ENCODE results near the gene RGSL1. TPM values are rescaled to one million over a fixed set of nuclear protein-coding genes. Genes with fewer than 3 reads are reported as not detected.

Gene RGSL1
- polyA plus RNA-seq, 3 donors = not detected

DNA sequence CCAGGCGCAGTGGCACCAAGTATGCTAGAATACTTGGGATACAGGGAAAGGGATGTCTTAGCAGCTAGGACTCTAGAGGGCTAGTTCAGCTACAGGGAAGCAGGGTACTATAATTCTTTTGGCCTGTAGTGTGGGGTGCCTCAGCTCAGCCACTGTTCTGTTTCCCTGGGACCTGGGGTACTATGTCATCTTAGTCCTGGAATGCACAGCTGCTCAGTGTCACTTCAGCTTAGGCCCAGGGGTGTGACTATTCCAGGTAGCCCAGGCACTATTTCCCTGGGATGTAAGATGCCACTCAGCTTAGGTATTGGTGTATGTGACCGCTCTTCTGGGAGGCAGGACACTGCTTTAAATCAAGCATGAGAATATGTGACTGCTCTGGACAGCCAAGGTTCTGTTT lies 34.1 kb downstream of the RGSL1 start:
- peaks cover 14 to 17% of the 10 kb centered on the region in 2 donors for H3K4me1 ChIP-seq (ENCODE audit: control insufficient read depth in 1 of 2, insufficient read depth in 2 of 2, low read length in 2 of 2)
- no peaks in the 10 kb centered on the region for H3K27me3 ChIP-seq (ENCODE audit: control insufficient read depth in 2 of 2, insufficient read depth in 2 of 2, low read length in 2 of 2)
- TF ChIP-seq, protein P1, sequence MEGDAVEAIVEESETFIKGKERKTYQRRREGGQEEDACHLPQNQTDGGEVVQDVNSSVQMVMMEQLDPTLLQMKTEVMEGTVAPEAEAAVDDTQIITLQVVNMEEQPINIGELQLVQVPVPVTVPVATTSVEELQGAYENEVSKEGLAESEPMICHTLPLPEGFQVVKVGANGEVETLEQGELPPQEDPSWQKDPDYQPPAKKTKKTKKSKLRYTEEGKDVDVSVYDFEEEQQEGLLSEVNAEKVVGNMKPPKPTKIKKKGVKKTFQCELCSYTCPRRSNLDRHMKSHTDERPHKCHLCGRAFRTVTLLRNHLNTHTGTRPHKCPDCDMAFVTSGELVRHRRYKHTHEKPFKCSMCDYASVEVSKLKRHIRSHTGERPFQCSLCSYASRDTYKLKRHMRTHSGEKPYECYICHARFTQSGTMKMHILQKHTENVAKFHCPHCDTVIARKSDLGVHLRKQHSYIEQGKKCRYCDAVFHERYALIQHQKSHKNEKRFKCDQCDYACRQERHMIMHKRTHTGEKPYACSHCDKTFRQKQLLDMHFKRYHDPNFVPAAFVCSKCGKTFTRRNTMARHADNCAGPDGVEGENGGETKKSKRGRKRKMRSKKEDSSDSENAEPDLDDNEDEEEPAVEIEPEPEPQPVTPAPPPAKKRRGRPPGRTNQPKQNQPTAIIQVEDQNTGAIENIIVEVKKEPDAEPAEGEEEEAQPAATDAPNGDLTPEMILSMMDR (IDR thresholded peaks at IDR 0.05) = no peak
- Mint-ChIP-seq H3K4me3 (no peak overlapping the region), H3K4me1 (peaks cover 21% of the 10 kb centered on the region), H3K9me3 (peaks cover 0 to 8% (median 6%) of the 10 kb centered on the region in 7 donors), H3K27ac (peak overlapping the region in 2 of 7 donors; percentile 59 to 75), H3K36me3 (no peaks in the 10 kb centered on the region), H3K27me3 (ENCODE audit: low read depth in 3 of 3) (peaks cover 0 to 2% (median 1%) of the 10 kb centered on the region in 3 donors)
- DNase-seq = no peak
- no peaks in the 10 kb centered on the region for H4K20me1 ChIP-seq (ENCODE audit: insufficient read depth, low read length)
- no peak overlapping the region for H3K9ac ChIP-seq (ENCODE audit: insufficient read depth, low read length, poor library complexity, severe bottlenecking)
- H2AFZ ChIP-seq (ENCODE audit: insufficient read depth, low read depth, low read length, poor library complexity, severe bottlenecking) = no peak overlapping the region
- H3K4me3 ChIP-seq (replicated peaks in 1 of 3; ENCODE audit: low read depth in 2 of 3, low read length in 3 of 3) = no peak overlapping the region
- 96% methylated on average over 2 of the region's 2 CpGs for WGBS (ENCODE audit: insufficient coverage)
- no peak overlapping the region for H3K4me2 ChIP-seq (replicated peaks; ENCODE audit: extremely low read depth, low read length, poor library complexity, severe bottlenecking)
- intact Hi-C loops (cut with micrococcal nuclease) = no loop called here
- peaks cover 0 to 6% of the 10 kb centered on the region in 2 donors for H3K9me3 ChIP-seq (replicated peaks in 1 of 2; ENCODE audit: control insufficient read depth in 1 of 2, insufficient read depth in 1 of 2, low read length in 2 of 2)
- H3K36me3 ChIP-seq (replicated peaks in 1 of 2; ENCODE audit: control insufficient read depth in 1 of 2, insufficient read depth in 2 of 2, low read length in 2 of 2) = no peaks in the 10 kb centered on the region
- H3K79me2 ChIP-seq (ENCODE audit: insufficient read depth, low read length) = no peaks in the 10 kb centered on the region
- H3K27ac ChIP-seq (ENCODE audit: low read depth in 1 of 2, low read length in 2 of 2) = no peak overlapping the region

DNA sequence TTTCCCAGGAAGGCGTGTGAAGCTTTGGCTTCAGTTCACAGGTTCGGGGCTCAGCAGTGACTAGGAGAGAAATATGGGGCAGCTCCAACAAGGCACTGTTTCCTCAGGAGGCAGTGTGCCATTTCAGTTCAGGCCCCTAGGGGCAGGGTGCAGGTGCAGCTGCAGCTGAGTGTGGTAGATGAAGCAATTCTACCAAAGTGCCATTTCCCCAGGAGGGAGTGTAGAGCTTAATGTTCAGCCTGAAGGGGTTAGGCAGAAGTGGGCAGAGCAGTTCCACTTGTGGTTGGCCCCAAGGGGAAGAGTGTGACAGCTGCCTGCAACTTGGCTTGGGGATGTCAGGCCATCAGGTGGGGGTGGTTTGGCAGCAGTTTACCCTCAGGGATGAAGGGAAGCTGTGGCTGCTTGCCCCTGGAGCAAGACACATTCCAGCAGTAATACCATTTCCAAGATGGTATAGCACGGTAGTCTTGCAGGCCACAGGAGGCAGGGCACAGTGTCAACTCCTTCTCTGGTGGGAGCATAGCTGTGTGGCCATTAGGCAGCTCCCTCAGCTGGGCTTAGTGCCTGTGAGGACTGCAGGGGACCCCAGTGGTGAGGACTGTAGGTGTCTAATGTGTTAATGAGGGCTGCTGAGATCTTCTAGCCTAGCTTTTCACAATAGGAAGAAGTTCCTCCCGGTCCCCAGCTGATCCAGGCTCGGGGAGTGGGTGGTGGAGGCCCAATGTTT lies 34.7 kb downstream of the RGSL1 start:
- peak overlapping the region; percentile 24 for H2AFZ ChIP-seq (ENCODE audit: insufficient read depth, low read depth, low read length, poor library complexity, severe bottlenecking)
- H3K4me2 ChIP-seq (replicated peaks; ENCODE audit: extremely low read depth, low read length, poor library complexity, severe bottlenecking) = no peak overlapping the region
- H3K27me3 Mint-ChIP-seq (ENCODE audit: low read depth in 3 of 3) = peaks cover 0 to 2% (median 1%) of the 10 kb centered on the region in 3 donors
- H3K36me3 Mint-ChIP-seq = no peaks in the 10 kb centered on the region
- no peaks in the 10 kb centered on the region for H3K79me2 ChIP-seq (ENCODE audit: insufficient read depth, low read length)
- H3K27me3 ChIP-seq (ENCODE audit: control insufficient read depth in 2 of 2, insufficient read depth in 2 of 2, low read length in 2 of 2) = no peaks in the 10 kb centered on the region
- no peak overlapping the region for H3K4me3 Mint-ChIP-seq
- H3K27ac Mint-ChIP-seq = peak overlapping the region in 2 of 7 donors; percentile 59 to 75
- H3K4me1 ChIP-seq (ENCODE audit: control insufficient read depth in 1 of 2, insufficient read depth in 2 of 2, low read length in 2 of 2) = peaks cover 14 to 17% of the 10 kb centered on the region in 2 donors
- intact Hi-C loops (cut with micrococcal nuclease) = no loop called here
- no peaks in the 10 kb centered on the region for H3K36me3 ChIP-seq (replicated peaks in 1 of 2; ENCODE audit: control insufficient read depth in 1 of 2, insufficient read depth in 2 of 2, low read length in 2 of 2)
- H3K9me3 Mint-ChIP-seq = peaks cover 0 to 6% (median 3%) of the 10 kb centered on the region in 7 donors
- H3K4me3 ChIP-seq (replicated peaks in 1 of 3; ENCODE audit: low read depth in 2 of 3, low read length in 3 of 3) = no peak overlapping the region
- H3K27ac ChIP-seq (ENCODE audit: low read depth in 1 of 2, low read length in 2 of 2) = no peak overlapping the region
- 4% methylated on average over 3 of the region's 5 CpGs for WGBS (ENCODE audit: insufficient coverage)
- peaks cover 0 to 6% of the 10 kb centered on the region in 2 donors for H3K9me3 ChIP-seq (replicated peaks in 1 of 2; ENCODE audit: control insufficient read depth in 1 of 2, insufficient read depth in 1 of 2, low read length in 2 of 2)
- peaks cover 21% of the 10 kb centered on the region for H3K4me1 Mint-ChIP-seq
- peak in 2 of 3 donors; percentile 36 to 48 for DNase-seq
- H3K9ac ChIP-seq (ENCODE audit: insufficient read depth, low read length, poor library complexity, severe bottlenecking) = no peak overlapping the region
- TF ChIP-seq, protein P1 (IDR thresholded peaks at IDR 0.05) = peak; percentile 62
- H4K20me1 ChIP-seq (ENCODE audit: insufficient read depth, low read length) = no peaks in the 10 kb centered on the region

All from CD14-positive monocyte (primary cell).